Stimulated activated CD8-positive, alpha-beta memory T cell treated with anti-CD3 and anti-CD28 coated beads, Interleukin-2, amount 100 ng/mL, for 1 hour (primary cell): ENCODE results near the gene TBXA2R.
"Not testable (repeated sequence)": the region's sequence is repeated elsewhere in the genome, so short reads cannot be mapped to it uniquely, and the experiment has no call there.

Experiments
- DNase-seq, 2 donors: peaks; one replicate each; pipeline ENCODE4 v3.0.0-alpha.2; 2020; ENCODE audit warnings: low read depth in 2 of 2

The TBXA2R gene

DNA sequence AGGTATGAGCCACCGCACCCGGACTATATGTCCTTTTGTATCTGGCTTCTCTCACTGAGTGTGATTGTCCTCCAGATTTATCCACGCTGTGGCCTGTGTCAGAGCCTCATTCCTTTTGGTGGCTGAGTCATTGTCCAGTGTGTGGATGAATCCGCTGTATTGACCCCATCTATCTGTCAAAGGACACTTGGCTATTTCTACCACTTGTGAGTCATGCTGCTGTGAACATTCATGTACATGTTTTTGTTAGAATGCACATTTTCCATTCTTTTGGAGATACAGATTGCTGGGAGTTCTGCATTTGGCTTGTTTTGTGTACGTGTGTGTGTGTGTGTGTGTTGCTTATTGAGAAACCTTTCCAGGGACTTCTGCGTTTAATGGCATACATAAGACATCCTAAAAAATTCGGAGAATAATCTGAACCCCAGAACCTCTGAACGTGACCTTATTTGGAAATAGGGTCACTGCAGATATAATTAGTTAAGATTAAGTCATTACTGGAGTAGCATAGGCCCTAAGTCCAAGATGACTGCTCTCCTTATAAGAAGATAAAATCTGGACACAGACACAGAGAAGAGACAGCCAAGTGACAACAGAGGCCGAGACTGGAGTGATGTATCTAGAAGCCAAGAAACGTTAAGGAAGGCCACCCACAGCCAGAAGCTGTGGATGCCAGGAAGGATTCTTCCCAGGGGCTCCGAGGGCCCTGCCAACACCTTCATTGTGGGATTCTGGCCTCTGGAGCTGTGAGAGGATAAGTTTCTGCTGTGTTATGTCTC is 26.3 kb downstream of the TBXA2R start:
- DNase-seq = no peak

DNA sequence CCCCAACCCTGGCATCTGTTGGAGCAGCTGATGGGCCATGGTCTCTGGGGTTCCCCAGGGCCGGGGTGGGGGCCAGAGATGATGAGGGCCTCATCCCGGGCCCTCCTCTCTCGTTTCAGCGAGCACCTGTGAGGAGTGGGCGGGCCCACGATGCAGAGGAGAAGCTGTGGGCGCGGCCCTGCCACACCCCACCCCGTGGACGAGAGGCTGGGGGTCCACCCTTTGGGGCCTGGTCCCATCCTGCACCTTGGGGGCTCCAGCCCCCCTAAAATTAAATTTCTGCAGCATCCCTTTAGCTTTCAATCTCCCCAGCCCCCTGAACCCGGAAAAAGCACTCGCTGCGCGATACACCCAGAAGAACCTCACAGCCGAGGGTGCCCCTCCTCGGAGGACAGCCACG is 28.3 kb downstream of the TBXA2R start:
- DNase-seq = no peak

DNA sequence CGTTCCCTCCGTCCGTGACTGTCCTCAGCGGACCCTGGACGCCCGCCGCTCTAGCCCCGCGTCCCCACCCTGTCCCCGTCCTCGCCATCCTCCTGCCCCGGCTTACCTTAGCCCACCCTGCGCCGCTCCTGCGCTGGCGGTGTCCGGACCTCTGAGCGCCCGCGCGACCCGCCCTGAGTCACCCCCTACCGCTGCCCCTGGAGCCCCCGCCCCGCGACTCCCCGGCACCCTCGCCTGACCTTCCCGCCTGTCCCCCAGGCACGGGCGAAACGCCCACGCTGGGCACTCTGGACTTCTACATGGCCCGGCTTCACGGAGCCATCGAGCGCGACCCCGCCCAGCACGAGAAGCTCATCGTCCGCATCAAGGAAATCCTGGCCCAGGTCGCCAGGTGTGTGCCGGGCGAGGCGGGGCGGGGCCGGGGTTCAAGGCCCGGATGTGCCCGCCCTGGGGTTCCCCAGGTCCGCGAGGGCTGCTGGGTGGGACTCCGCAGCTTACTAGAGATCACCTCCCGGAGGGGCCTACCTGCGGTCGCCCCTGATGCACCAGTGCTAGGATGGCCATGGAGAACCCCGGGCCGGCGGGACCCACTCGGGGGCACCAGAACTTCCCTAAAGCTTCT is 28.8 kb downstream of the TBXA2R start:
- no peak for DNase-seq

DNA sequence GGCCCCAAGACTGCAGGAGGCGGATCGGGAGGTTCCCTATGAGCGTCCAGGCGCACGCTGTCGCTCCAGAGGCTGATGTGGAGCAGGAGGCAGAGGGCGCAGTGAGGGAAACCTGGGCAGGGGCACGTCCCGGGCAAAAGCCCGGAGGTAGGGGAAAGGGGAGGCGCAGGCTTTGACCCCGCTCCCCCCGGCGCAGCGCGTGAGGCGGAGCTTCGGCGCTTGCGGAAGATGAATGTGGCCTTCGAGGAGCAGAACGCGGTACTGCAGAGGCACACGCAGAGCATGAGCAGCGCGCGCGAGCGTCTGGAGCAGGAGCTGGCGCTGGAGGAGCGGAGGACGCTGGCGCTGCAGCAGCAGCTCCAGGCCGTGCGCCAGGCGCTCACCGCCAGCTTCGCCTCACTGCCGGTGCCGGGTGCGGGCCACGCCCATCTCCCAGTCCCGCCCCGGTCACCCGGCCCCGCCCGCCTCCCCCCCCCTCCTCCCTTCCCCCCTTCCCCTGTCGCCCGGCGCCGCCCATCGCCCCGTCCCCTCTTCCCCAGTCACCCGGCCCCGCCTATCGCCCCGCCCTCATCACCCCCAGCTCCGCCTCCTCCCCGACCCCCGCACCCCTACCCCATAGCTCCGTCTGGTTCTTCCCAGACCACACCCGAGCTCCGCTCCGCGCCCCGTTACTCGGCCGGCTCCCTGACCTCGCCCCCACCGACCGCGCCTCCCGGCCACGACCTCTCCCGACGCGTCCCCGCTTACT is 29.8 kb downstream of the TBXA2R start:
- no peak for DNase-seq

DNA sequence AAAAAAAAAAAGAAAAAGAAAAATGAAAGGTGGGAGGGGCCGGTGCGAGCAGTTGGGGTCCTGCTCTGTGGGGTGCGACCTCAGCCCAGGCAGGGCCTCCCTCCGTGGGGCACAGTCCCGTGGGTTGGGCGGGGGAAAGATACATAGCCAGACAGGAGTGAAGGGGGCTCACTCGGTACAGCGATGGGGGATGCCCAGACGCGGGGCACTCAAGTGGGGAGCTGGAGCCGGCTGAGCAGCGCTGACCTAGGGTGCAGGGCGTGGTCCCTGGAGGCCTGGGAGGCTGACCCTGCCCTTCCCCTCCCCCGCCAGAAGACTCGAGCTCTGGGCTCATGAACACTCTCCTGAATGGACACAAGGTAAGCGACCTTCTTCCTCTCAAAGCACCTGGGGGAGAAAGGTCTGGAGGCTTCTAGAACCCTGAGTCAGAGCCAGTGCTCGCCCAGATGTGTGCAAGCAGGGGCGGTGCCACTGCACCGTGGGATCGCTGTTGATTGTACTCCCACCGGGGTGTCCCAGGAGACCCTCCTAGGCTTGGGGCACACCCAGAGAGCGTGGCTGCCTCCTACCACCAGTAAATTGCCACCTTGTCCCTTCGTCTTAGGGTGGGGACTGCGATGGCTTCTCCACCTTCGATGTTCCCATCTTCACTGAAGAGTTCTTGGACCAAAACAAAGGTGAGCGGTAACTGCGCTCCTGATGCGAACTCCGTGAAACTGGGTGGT is 30.6 kb downstream of the TBXA2R start:
- DNase-seq = no peak

DNA sequence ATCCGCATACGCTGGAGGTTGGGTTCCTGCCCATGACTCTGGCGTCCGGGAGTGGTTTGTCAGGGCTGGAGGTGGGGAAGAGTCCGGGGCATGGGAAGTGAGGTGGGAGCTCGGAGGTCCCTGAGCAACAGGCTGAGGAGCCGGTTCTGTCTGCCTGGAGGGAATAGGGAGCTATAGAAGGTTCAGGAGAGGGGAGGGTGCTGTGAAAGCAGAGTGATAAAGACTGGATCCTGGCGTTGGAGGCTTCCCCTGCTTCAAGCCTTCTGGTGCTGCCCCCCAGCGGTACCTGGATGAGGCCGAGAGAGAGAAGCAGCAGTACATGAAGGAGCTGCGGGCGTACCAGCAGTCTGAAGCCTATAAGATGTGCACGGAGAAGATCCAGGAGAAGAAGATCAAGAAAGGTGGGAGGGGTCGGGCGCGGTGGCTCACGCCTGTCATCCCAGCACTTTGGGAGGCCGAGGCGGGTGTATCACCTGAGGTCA is 31.4 kb downstream of the TBXA2R start:
- DNase-seq = no peak

DNA sequence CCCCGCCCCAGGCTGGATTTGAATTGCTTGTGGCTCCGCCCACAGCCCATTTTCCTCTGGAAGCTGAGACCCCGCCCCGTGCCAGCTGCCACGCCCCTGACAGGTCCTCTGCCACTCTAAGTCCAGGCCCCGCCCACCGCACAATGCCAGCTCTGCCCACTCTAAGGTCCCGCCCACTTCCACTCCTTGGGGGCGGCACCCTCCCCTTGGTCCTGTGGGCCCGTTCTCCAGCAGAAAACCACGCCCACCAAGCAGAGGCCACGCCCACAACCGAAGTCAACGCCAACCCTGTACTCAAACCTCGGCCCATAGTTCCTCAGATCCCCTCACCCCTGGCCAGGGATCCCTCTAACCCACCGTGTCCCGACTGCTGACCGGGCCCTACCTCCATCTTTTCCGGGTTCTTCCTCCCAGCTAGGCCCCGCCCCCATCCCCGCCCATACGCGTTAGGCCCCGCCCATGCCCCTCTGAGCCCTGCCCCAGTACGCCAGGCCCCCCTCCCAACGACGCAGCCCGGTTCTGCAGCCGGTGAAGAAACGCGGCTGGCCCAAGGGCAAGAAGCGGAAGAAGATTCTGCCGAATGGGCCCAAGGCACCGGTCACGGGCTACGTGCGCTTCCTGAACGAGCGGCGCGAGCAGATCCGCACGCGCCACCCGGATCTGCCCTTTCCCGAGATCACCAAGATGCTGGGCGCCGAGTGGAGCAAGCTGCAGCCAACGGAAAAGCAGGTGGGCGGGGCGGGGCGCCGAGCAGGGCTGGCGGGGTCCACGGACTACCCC is 32.6 kb downstream of the TBXA2R start:
- peak; percentile 47 to 61 for DNase-seq

DNA sequence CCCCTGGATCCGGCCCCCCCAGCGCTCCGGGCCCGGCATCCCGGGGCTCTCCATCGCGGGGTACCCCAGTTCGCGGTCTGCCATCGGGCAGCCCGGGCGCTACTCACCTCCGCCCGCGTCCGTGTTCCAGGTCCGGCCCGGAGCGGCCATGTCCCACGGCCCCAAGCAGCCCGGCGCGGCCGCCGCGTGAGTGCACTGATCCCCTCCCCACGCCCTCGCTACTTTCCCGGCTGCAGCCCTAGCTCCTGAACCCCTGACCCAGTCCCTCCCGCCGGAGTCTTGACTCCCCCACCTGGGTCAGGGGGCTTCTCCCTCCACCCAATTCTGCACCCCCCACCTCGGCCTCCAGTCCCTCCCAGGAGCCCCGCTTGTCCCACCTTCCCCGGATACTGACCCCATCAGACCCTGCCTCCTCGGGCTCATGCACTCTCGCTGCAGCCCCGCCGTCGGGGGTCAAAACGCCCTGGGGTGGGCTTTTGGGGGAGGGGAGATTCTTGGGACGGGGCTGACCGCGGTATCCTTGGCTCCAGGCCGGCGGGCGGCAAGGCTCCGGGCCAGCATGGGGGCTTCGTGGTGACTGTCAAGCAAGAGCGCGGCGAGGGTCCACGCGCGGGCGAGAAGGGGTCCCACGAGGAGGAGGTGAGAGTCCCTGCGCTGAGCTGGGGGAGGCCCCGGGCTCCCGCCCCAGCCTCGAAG is 33.4 kb downstream of the TBXA2R start:
- DNase-seq = no peak

DNA sequence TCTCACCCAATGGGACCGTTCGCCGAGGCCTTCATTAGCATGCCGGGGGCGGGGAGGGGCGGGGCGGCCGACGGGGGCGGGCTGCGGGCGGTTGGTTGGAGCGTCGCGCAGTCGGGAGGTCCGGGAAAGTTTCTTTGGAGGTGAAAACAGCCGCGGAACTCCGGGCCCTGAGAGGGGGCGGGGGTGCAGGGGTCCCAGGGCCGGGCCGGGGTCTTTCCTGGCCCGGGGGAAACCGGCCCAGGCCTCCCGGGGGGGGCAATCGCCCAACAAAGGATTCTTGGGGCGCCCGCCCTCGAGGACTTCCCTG is 33.9 kb downstream of the TBXA2R start, which contains the start of gene HMG20B:
TSS of gene HMG20B (plus strand) at position 90 of the 307 bp plus-strand sequence. CDS start 366 bp downstream, outside the sequence.
- no peak for DNase-seq

DNA sequence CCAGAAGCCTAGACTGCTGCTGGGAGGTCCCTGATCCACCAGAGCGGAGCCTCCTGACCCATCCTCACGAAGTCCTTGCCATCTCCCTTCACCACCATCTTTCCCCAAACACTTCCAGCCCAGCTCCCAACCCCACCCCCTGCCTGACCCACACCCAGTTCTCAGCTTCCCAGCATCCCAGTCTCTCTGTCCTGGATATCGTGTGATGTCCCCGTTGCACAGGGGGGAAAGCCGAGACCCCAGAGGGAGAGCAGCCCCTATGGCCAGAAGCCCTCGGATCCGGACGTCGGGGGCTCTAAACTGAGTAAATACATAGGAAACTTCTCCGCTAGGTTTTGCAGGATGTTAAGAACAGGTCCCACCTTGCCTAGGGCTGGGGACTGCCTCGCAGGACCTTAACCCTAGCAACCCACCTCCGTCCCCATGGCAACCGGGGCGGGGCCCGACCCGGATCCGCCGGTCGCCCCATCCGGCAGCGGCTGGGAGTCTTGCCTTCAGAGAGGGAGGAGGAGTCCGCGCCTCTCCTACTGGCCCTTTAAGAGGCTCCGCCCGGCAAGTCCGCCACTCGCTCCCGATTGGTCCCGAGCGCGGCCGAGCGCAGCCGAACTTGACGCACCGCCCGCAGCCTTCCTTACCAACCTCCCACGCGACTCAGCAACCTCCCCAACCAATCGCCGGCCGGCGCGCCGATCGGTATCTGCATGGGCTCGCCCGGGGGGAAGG is 34.4 kb downstream of the TBXA2R start:
- DNase-seq = peak; percentile 99

DNA sequence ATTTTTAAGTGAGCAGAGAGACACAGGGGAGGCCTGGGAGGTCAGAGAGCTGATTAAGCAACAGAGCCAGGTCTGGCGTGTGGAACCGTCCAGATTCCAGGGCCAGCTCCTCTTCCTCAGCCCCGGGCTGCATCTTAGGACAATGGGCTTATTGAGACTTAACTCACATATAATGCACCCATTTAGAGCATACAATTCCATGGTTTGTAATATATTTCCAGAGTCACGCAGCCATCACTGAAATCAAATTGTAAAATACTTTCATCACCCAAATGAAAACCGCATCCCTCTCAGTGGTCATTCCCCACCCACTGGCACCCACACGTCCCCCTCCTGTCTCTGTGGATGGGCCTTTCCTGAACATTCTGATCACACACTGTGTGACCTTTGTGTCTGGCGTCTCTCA is 36.1 kb downstream of the TBXA2R start:
- no peak for DNase-seq

DNA sequence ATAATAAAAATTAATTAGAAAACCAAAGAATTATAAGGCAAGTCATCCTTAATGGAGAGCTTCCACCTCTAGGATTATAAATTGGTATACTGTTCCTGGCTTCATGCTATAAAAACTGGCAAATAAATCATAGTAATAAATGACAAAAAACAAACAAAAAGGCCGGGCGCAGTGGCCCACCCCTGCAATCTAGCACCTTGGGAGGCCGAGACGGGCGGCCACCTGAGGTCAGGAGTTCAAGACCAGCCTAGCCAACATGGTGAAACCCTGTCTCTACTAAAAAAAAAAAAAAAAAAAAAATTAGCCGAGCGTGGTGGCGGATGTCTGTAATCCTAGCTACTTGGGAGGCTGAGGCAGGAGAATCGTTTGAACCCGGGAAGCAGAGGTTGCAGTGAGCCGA is 36.6 kb downstream of the TBXA2R start:
- DNase-seq = not testable (repeated sequence)

DNA sequence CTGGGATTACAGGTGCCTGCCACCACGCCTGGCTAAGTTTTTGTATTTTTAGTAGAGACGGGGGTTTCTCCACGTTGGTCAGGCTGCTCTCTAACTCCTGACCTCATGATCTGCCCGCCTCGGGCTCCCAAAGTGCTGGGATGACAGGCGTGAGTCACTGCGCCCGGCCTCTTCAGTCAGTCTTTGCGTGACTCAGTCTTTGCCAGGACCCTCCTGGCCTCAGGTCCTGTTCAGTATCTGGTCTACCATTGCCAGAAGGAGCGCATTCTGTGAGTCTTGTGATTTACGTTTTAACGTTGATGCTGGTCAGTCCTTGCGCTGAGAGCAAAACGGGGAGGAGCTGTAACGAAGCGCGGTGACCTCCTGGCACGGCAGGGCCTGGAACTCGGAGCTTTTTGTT is 41.5 kb downstream of the TBXA2R start:
- DNase-seq = no peak

DNA sequence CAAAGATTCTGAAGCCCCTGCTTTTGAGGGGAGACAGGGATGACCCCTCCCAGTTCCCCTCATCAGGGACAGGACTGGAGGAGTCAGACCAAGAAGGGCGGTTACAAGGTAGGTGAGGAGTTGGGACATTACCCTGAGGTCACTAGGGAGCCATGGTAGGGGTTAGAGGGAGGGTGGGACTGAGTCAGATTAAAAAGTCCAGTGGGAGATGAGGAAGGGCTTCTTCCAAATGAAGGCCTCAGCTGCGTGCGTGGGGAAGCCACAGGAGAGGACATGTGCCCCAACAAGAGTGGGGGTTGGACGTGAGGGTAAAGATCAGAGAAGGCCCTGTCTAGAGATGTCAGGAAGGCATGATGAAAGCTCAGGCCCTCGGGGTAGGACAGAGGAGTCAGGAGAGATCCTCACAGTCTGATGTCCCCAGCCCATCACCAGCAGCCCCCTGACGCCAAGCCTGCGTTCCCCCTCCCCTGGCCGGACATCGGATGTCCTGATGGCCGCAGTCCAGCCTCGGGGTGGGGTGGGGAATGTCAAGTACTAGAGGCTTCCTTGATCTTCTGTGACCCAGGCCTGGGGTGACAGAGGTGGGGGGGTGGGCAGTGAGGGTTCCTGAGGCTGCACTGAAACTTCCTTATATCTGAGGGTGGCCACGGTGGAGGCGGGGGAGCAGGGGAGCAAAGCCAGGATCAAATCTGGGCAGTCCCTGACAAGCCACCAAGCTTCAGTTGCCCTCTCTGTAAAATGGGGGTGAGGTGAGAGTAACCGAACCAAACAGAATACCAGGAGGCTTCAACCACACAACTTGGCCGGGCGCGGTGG is 42.8 kb downstream of the TBXA2R start:
- DNase-seq = no peak

DNA sequence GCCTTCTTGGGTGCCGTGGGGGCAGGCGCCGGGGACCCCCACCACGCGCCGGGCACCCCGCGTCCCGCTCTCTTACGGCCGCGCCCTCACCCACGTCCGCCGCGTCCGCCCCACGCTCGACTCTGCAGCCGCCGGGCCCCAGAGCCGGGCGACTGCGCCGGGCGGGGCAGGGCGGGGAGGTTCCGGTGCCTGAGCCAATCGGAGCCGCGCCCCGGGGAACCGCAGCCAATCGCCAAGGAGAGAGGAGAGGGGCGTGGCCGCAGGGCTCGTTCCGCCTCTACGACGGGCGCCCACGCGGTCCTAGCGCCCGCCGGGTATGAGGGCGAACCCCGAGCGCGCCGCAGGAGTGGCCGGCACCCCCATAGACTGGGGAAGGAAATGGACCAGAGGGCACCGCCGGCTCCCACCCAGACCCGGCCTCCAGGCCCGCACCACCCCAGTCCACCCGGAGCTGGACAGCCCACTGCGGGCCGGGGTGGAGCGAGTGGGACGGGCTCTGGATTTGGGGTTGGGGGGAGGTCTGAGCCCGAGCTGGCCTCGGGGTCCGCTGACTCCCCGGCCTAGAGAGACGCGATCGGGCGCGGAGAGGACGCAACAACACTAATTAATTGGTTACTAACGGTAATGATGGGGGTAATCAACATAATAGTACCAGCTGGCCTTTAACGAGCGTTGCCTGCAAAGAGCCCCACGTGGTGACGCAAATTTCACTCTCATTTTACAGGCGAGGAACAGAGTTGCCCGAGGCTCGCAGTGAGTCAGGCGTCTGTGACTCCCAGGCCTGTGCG is 49.0 kb downstream of the TBXA2R start, which contains the start of gene MFSD12:
TSS of gene MFSD12 (minus strand) at position 126 of the 788 bp plus-strand sequence. CDS start 183 bp downstream, outside the sequence.
- DNase-seq = peak; percentile 90 to 92

DNA sequence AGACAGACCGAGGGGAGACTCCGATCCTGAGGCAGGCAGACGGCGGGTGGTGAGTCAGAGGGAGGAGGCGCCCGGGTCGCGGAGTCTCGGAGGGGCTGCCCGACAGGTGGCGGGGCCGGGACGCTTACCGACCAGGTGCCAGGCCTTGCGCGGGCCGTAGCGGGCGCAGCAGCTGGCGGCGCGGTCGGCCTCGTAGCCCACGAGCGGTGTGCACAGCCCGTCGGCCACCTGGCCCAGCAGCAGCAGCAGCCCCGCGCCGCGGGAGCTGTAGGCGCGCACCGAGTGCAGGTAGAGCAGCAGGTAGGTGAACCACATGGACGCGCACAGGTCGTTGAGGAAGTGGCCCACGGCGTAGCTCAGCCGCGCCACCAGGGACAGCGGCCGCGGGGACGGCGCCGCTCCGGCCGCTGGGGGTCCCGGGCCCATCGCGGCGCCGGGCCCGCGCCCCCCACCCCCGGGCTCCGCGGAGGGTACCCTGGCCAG is 49.7 kb downstream of the TBXA2R start:
- DNase-seq = peak in 1 of 2 donors; percentile 49

DNA sequence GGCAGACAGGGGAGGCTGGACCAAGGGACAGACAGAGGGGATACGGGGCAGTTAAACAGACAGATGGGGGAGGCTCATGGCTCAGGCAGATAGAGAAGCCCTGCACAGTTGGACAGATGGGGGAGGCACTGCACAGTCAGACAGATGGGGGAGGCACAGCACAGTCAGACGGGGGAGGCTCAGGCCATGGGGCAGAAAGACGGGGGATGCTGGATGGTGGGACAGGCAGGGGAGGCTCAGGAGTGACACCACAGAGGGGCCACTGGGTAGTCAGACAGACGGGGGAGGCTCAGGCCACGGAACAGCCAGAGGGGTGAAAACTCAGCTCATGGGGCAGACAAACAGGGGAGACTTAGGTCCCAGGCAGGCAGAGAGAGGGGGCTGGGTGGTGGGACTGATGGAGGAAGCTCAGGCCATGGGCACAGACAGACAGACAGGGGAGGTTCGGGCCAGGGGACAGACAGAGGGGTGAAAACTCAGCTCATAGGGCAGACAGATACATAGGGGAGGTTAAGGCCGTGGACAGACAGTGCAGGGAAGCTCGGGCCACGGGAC is 50.2 kb downstream of the TBXA2R start:
- DNase-seq = no peak
